SJCRH30 (cell line): ENCODE results near the gene UROC1. TPM values are rescaled to one million over a fixed set of nuclear protein-coding genes. Genes with fewer than 3 reads are reported as not detected.

ENCODE experiments used
- DNase-seq, 2 experiments: peaks; one replicate each; pipeline ENCODE4 v3.0.0-alpha.2; 2015 to 2020
- H3K27ac ChIP-seq: fragments of 250-450 bp; sonication (Bioruptor Pico); 2 replicates; pipeline ENCODE4 v1.5.1; 2020; ENCODE audit warnings: mild to moderate bottlenecking, moderate library complexity
- H3K27me3 ChIP-seq: fragments of 250-450 bp; sonication (Bioruptor Pico); 2 replicates; pipeline ENCODE4 v1.5.1; 2020; ENCODE audit warnings: mild to moderate bottlenecking, moderate library complexity
- H3K36me3 ChIP-seq: fragments of 250-450 bp; sonication (Bioruptor Pico); 2 replicates; pipeline ENCODE4 v1.5.1; 2020; ENCODE audit warnings: mild to moderate bottlenecking, moderate library complexity
- H3K4me1 ChIP-seq: fragments of 250-450 bp; sonication (Bioruptor Pico); 2 replicates; pipeline ENCODE4 v1.5.1; 2020; ENCODE audit warnings: mild to moderate bottlenecking, moderate library complexity
- H3K4me3 ChIP-seq: fragments of 250-450 bp; sonication (Bioruptor Pico); 2 replicates; pipeline ENCODE4 v1.5.1; 2020; ENCODE audit warnings: mild to moderate bottlenecking, moderate library complexity
- H3K9me3 ChIP-seq: fragments of 250-450 bp; sonication (Bioruptor Pico); replicated peaks from 2 replicates; pipeline ENCODE4 v1.5.1; 2020; ENCODE audit warnings: mild to moderate bottlenecking, moderate library complexity
- total RNA-seq: library from RNA; depleted of rRNA; stranded (reverse); fragments of >200 nt; shearing (Covaris generic); gene quantifications from 2 replicates; pipeline ENCODE4 v1.2.3, GENCODE V29; 2014; rRNA removed

The UROC1 gene
- not detected in 2 replicates for total RNA-seq

DNA sequence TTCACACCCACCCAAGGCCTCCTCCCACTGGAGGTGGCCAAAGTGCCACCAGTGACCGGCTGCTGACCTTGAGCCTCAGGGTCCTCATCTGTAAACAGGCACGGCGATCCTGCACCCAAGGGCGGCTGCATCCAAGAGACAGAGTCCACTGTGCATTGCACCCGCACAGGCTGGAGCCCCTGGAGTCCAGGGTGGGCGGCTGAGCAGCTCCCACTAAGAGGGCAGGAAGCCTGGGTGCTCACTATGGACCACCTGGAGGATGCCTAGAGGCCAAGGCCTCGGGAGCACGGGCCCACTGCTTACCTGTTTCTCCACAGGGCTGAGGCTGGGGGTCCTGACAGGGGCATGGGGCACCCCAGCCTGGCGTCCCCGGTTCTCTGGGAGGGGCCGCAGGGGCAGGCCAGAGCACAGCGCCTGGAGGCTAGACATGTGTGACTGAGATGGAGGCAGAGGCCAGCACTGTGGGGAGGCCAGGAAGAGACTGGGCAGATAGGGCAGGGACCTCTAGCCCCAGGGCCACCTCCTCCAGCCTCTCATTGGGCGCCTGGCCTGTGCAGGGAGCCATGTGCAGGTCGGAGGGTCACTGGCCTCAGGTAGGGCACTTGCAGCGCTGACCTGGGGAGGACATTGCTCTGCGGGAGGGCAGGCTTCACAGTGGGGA is at the start of gene UROC1:
Gene UROC1 (minus strand): TSS at position 483 of the 661 bp plus-strand sequence. CDS start 54 bp downstream, at position 429.
- no peak for DNase-seq
- Histone ChIP-seq H3K36me3 (no peaks in the 10 kb centered on the region), H3K27ac (no peak within 1 kb of the TSS)

GRCh38 chr3:126562737-126563276 is 45.2 kb upstream of the UROC1 start:
- H3K27ac ChIP-seq = no peak overlapping the region
- no peaks in the 10 kb centered on the region for H3K9me3 ChIP-seq
- H3K36me3 ChIP-seq = no peaks in the 10 kb centered on the region
- no peak for DNase-seq
- no peaks in the 10 kb centered on the region for H3K4me1 ChIP-seq
- H3K4me3 ChIP-seq = no peak overlapping the region
- no peaks in the 10 kb centered on the region; the same call in 1 of the 2 replicates for H3K27me3 ChIP-seq

More for the DNA sequence above, at the start of gene UROC1:
- no peaks in the 10 kb centered on the region for H3K27me3 ChIP-seq
- H3K4me1 ChIP-seq = no peaks in the 10 kb centered on the region
- H3K9me3 ChIP-seq = no peaks in the 10 kb centered on the region
- no peak within 1 kb of the TSS for H3K4me3 ChIP-seq

DNA sequence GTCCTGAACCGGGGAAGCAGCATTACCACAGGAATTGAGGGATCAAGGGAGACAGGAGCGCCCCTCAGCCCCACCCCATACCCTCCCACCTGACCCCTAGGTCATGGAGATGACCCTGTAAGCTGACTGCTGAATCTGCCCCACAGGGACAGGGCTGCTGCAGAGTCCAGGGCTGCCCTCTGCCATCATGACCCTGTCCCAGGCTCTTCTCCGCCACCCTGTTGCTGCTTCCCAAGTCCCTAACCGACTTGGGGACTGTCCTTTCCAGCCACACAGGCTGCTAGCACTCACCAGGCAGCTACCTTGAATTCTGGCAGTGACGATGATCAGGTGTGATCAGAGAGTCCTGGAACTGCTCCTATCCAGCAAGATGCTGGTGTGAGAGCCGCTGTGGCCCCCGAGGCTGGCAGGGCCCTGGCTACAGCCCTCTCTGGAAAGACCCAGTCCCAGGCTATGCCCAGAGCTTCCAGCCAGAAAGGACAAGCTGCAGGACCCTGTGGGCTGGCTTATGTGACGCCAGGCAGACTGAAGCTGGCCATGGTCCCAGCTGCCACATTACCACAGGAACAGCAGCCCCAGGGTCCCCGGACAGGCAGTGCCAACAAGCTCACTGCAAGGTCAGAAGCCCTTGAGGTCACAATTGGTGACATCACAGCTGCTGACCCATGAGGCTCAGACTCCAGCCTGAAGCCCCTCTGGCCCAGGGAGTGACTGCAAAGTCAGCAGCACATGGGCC is 40.9 kb upstream of the UROC1 start, which contains the start of gene C3orf22:
Gene C3orf22 (minus strand): TSS at position 597 of the 736 bp plus-strand sequence. CDS start 5,542 bp downstream, outside the sequence.
- Histone ChIP-seq H3K4me3 (no peak within 1 kb of the TSS), H3K27me3 (no peaks in the 10 kb centered on the region; the same call in 1 of the 2 replicates)

GRCh38 chr3:126557761-126558160 is 40.2 kb upstream of the UROC1 start:
- H3K4me1 ChIP-seq = no peaks in the 10 kb centered on the region
- no peak for DNase-seq
- H3K9me3 ChIP-seq = no peaks in the 10 kb centered on the region
- H3K27ac ChIP-seq = no peak overlapping the region
- no peak overlapping the region for H3K4me3 ChIP-seq
- no peaks in the 10 kb centered on the region; the same call in 1 of the 2 replicates for H3K27me3 ChIP-seq
- H3K36me3 ChIP-seq = no peaks in the 10 kb centered on the region

More for the DNA sequence above, 40.9 kb upstream of the UROC1 start, which contains the start of gene C3orf22:
- no peaks in the 10 kb centered on the region for H3K36me3 ChIP-seq
- no peak for DNase-seq
- no peak within 1 kb of the TSS for H3K27ac ChIP-seq
- no peaks in the 10 kb centered on the region for H3K4me1 ChIP-seq
- H3K9me3 ChIP-seq = no peaks in the 10 kb centered on the region

DNA sequence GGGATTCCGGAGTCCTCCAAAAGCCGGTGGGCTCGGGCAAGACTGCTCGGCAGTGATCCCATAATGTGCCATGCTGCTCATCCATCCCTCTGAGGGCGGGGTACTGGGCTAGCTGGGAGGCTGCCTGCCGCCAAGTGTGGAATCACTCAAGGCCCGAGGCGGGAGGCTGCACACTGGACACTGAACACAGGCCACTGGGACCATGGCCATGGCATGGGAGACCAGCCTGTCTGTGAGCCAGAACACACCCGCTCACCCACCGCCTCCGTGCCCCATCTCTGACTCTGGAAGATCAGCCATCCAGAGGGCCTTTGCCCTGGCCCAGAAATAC is 39.8 kb upstream of the UROC1 start:
- H3K4me1 ChIP-seq = no peaks in the 10 kb centered on the region
- DNase-seq = no peak
- H3K36me3 ChIP-seq = no peaks in the 10 kb centered on the region
- H3K27ac ChIP-seq = no peak overlapping the region
- H3K27me3 ChIP-seq = no peaks in the 10 kb centered on the region; the same call in 1 of the 2 replicates
- no peak overlapping the region for H3K4me3 ChIP-seq
- H3K9me3 ChIP-seq = no peaks in the 10 kb centered on the region

- DNase-seq = no peak
- Histone ChIP-seq H3K27ac (no peak overlapping the region), H3K4me1 (no peaks in the 10 kb centered on the region), H3K27me3 (no peaks in the 10 kb centered on the region; the same call in 1 of the 2 replicates), H3K9me3 (no peaks in the 10 kb centered on the region), H3K36me3 (no peaks in the 10 kb centered on the region), H3K4me3 (no peak overlapping the region)
Measured at GRCh38 chr3:126556637-126557414, 39.3 kb upstream of the UROC1 start.

DNA sequence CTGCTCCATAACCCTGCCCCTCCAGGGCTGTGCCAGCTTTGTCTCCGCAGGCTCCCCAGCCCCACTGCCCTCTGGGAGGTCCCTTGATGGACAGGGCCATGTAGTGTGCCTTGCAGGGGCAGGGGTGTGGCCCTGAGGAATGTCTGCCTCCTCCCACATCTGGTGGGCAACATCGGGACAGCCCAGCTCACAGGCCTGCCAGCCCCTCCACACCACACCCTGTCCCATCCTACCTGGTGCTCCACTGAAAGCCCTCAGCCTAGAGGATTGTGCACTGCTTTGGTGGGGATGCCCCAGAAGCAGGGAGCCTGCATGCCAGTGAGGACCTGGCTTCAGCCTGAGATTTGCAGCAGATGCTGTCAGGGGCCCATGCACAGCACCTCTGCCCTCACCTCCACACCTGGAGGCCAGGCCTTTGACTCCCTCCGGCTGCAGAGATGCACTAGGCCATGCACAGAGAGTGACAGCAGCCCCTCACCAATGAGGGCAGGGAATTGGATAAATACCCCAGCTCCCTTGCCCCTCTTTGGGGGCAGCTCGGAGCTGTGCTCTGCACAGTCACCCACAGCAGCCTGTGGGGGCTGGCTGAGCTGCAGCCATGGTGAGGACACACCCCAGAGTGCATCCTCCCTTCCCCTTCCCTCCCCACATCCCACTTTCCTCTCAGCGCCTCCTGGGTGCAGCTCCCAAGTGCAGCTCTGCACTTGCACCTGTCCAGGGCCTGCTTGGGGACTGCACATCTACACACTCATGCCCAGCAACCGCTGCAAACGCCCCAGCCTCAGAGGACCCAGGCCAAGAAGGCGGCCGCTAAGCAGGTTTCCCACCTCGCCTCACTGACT is 38.4 kb upstream of the UROC1 start:
- Histone ChIP-seq H3K4me3 (no peak overlapping the region), H3K27me3 (no peaks in the 10 kb centered on the region; the same call in 1 of the 2 replicates), H3K27ac (no peak overlapping the region), H3K36me3 (no peaks in the 10 kb centered on the region), H3K4me1 (no peaks in the 10 kb centered on the region), H3K9me3 (no peaks in the 10 kb centered on the region)
- DNase-seq = no peak

- Histone ChIP-seq H3K9me3 (no peaks in the 10 kb centered on the region), H3K27me3 (peaks cover under 1% of the 10 kb centered on the region; the same call in 1 of the 2 replicates), H3K36me3 (no peaks in the 10 kb centered on the region), H3K4me1 (no peaks in the 10 kb centered on the region), H3K27ac (no peak overlapping the region), H3K4me3 (no peak overlapping the region)
- DNase-seq = no peak
Measured at GRCh38 chr3:126554560-126555525, 37.3 kb upstream of the UROC1 start.

DNA sequence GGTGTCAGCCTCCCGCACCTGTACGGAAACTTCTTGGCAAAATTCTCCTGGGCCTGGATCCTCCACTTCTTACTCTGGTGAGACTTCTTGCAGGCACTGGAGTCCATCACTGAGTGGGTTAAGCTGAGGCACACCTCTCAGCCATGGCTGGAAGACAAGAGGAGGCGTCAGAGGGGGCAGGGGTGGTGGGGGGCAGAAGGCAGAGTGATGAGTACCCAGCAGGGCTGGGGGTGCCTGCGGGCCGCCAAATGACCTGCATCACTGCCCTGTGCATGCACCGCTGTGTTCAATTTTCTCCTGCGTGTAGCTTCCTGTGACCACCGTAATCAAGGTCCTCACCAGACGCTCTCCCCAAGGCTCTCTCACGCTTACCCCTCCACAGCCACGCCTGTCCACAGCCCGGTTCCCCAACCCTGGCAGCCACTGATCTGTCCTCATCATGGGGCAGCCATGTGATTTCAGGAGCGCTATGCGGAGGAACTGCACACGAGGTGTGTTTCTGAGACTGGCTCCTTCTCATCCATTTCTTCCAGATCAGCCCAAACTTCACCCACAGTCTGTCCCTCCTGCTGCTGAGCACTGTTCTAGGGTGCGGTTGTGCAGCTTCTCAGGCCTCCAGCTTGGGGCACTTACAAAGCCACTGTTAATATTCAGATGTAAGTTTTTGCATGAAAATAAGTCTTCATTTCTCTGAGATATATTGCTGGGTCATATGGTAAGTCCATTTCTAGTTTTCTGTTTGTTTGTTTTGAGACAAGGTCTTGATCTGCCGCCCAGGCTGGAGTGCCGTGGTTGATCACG is 35.9 kb upstream of the UROC1 start:
- Histone ChIP-seq H3K27ac (no peak overlapping the region), H3K36me3 (no peaks in the 10 kb centered on the region), H3K9me3 (no peaks in the 10 kb centered on the region), H3K4me3 (no peak overlapping the region), H3K27me3 (0 out of 2 replicates have a peak, but pooled peaks cover 5% of the 10 kb centered on the region), H3K4me1 (no peaks in the 10 kb centered on the region)
- no peak for DNase-seq

GRCh38 chr3:126552688-126553283 is 35.2 kb upstream of the UROC1 start:
- Histone ChIP-seq H3K9me3 (no peaks in the 10 kb centered on the region), H3K27me3 (0 out of 2 replicates have a peak, but pooled peaks cover 5% of the 10 kb centered on the region), H3K27ac (no peak overlapping the region), H3K4me1 (no peaks in the 10 kb centered on the region), H3K36me3 (no peaks in the 10 kb centered on the region), H3K4me3 (no peak overlapping the region)
- DNase-seq = no peak

- Histone ChIP-seq H3K4me3 (no peak overlapping the region), H3K4me1 (no peaks in the 10 kb centered on the region), H3K36me3 (no peaks in the 10 kb centered on the region), H3K27ac (no peak overlapping the region), H3K27me3 (peaks cover 5% of the 10 kb centered on the region; the same call in 1 of the 2 replicates), H3K9me3 (no peaks in the 10 kb centered on the region)
- DNase-seq = no peak
Measured at GRCh38 chr3:126551839-126552687, 34.5 kb upstream of the UROC1 start.
